IPS-NIHi11 (cell line): Measurements from ENCODE around the gene KCNAB1.

Experiments used
- DNase-seq: peaks from one replicate; pipeline ENCODE4 v3.0.0; 2012; ENCODE audit warnings: mixed read lengths, low spot score

The KCNAB1 gene

DNA sequence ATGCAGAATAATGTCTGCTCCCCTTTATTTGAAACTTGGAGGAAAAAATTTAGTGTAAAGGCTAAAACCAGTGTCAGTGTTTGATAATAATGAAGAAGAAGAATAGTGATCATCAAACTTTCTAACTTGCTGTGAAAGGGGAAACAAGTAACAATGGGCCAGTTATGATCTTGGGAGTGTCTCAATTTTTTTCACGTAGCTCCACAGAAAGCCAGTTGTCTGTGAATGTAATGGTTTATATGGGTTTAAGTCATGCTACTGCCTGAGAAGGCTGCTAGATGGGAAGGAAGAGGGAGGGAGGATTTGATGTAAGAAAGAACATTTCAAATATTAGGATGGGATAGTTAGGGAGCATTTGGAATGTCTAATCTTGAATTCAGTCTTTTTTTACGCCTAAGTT lies 455.7 kb downstream of the KCNAB1 start:
- no peak for DNase-seq

DNA sequence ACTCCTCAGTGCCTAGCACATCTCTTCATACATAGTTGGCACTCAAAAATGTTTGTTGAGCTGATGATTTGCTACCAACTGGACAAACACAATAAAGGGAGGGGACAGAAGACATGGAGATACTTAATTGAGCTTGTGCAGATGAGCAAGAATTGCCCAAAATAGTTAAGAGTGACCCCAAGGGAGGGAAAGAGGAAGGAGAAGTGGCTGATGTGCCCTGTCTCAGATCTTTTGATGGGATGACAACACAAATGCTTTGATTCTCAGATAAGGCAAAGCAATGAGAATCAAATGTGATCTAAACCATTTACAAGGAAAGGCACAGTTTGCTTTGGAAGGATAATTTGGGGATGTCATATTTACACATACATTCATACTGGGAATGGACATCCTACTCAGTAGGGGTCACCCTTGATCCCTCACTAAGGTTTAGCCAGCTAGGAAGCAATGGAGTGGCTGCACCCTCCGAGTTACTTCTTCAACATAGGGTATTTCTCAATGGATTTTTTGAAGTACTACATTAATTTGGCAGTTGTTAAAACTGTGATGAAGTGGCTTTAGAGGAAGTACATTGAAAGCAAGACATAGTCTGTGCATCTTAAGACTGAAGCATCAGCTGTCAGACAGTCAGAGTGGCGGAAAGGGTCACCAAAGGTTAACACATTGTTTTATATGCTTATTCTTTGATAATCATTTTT lies 456.4 kb downstream of the KCNAB1 start:
- DNase-seq = no peak

DNA sequence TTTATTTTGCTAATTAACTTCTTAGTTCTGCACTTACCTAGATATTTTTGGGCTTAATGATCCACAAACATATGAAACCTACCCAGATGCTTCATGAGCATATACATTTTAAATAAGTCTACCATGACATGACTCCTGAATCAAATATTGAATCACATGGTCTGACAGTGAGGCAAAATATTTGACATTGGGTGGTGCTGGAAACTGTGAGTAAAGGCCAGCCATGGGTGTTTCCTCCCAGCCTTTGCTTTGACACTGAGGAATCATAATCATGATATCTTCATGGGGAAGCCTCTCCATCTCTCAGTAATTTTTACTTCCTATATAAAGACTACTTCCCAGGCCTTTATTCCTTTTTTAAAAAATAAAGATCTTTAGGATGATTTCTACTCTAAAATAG lies 457.4 kb downstream of the KCNAB1 start:
- no peak for DNase-seq

DNA sequence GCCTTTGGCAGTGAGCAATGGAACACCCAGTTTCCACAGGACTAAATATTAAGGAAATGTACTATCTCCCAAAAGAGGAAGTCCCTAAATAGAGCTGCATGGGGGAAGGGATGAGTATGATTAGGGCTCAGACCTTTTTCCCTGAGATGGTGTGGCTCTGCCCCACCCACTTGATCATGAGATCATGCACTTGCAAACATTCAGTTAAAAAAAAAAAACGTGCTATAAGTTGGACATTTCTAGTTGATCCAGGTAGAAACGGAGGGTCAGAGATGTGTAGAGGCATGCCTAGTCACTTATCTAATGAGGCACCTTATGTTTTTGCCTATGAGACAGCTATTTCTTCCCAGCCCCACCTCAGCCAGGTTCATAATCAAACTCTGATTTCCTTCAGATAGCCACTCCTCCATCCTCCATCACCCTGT lies 459.1 kb downstream of the KCNAB1 start:
- DNase-seq = no peak

DNA sequence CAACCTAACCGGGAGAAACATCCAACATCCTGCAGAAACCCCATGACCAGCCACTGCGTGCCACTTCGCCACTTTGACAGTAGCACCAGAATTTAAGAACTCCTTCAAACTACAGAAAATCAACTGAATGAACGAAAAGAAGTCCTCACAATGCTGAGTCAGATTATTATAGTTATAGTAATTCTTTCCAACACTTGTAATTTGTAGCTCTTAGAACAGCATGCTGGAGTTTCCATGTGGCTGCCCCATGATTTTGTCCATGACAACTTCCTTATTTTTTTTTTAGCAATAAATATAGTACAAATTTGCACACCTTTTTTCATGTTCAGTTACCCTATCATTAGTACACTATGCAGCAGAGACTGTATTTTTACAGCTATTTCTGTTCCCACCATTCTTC lies 460.7 kb downstream of the KCNAB1 start:
- DNase-seq = no peak

DNA sequence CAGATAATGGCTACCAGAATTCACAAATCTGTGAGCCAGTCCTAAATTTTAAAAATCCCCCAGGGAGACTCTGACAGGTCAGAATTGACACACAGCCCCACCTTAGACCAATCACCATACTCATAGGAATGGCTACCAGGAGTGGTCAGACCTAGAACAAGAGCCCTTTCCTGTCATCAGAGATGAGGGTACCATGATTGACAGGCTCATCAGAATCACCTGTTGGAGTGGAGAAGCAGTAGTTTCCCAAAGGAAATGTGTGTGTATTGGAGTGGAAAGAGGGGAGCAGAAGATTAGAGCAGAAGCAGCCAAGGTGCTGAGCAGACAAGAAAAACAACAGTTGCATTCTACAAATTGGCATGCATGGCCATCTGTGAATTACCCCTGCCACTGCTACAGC lies 461.6 kb downstream of the KCNAB1 start:
- no peak for DNase-seq

DNA sequence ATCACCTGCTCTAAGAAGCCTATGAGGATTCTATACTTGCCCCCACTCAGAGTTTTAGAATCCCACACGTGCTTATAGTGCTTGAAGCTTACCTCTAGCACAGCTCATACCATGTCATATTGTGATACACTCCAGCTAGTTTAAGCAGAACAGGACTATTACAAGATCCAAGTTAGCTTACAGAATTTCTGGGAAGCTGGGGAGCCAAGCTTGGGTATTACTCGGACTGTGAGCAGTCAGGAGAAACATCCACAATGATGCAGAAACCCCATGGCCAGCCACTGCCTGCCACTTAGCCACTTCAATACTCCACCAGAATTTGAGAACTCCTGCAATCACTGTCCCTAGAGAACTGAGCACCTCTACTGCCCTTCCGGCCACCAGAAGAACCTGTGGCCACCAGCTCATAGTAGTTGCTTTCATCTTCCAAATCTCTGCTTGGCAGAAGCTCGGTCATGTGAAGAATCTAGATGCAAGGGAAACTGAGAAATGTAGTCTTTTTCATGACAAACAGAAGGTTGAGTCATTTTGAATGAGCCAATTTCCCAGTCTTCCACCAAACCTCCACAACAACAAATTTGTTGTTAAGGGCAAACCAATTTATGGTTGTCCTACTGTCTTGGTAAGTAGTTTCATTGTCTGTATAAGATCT lies 462.3 kb downstream of the KCNAB1 start:
- DNase-seq = no peak

DNA sequence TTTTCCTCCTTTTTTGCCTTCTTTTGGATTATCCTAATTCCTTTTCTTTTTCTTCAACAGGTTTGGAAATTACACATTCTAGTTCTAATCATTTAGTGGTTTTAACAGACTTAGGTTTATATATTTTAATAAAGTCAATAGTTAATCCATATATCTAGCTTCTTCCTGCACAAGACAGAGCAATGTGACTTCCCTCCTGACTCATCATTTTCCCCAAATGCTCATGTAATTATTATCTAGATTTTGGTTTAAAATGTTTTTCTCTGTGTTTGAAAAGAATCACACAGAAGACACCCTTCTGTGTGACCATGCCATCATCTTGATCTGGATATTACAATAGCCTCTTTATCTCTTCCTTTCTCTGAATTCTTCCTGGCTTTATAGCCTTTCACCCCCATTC lies 463.1 kb downstream of the KCNAB1 start:
- DNase-seq = no peak

DNA sequence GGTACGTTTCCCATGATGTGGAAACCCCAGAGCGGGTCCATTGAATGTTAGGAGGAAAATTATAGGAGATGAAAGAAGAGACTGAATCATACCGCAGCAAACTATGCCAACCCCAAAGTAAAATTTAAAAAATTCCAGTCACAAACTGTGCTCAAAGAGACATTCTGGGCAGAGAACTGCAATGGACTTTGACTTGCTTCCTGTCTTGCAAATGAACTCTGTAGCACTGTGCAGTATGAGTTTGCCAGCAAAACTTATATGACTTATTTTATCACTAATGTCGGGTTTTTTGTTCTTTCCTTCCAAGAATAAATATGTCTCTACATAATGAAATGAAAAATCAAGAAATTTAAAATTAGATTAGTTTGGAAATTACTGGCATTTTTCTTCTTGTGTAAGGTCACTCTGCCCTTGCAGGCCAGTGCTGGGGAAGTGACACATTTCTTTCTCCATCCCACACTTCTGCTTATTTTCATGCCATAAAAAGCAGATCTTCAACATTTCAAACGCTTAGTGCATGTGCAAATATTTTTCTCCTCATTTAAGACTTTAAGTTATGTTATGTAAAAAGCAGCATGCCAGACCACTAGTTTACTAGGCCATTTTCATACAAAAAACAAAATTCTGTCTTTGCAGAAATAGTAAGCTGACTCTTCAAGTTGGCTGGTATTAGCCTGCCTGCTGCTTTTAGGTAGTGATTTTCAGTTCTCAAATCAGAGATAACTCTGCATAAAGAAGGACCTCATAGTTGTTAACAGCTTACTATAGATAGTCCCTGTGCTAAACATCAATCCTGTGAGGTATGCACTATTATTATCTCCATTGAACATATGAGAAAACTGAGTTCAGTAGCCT lies 466.8 kb downstream of the KCNAB1 start:
- no peak for DNase-seq

DNA sequence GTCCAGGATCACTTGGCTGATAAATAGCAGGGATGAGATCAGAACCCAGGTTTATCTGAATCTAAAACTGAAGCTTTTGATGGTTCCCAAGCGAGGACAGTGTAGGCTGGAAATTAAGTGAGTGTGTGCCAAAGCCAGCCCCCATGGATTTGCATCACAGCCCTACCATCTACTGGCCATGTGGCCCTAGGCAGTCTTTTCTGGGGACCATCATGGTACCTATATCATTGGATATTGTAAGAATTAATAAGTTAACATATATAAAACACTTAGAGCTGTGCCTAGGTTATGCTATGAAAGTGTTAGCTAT lies 467.3 kb downstream of the KCNAB1 start:
- no peak for DNase-seq
